T-helper 2 cell treated with Interferon-gamma antibody and Interleukin-4, amounts not matched to agents 100 ng/mL and 5 ng/mL, for 36 hours (primary cell): Measurements from ENCODE around the gene IQCK. TPM values are rescaled to one million over a fixed set of nuclear protein-coding genes. Genes with fewer than 3 reads are reported as not detected.

ENCODE experiments used
- intact Hi-C: fragments of 100-400 bp; cut with micrococcal nuclease; formaldehyde crosslinking; loops from one replicate; pipeline ENCODE4 v1.15.1; 2023
- total RNA-seq: library from RNA; stranded (reverse); gene quantifications from 2 replicates; pipeline ENCODE4 v1.2.3, GENCODE V29; 2022

IQCK gene
- total RNA-seq, 1 donor from 2014 or later = 0.93 TPM

GRCh38 chr16:19699472-19699871 lies 18.6 kb upstream of the IQCK start:
- intact Hi-C loops = no loop called here

- intact Hi-C loops = no loop called here
Measured at GRCh38 chr16:19700319-19700781, 17.7 kb upstream of the IQCK start.

GRCh38 chr16:19701091-19701490 lies 17.0 kb upstream of the IQCK start:
- intact Hi-C loops = no loop called here

DNA sequence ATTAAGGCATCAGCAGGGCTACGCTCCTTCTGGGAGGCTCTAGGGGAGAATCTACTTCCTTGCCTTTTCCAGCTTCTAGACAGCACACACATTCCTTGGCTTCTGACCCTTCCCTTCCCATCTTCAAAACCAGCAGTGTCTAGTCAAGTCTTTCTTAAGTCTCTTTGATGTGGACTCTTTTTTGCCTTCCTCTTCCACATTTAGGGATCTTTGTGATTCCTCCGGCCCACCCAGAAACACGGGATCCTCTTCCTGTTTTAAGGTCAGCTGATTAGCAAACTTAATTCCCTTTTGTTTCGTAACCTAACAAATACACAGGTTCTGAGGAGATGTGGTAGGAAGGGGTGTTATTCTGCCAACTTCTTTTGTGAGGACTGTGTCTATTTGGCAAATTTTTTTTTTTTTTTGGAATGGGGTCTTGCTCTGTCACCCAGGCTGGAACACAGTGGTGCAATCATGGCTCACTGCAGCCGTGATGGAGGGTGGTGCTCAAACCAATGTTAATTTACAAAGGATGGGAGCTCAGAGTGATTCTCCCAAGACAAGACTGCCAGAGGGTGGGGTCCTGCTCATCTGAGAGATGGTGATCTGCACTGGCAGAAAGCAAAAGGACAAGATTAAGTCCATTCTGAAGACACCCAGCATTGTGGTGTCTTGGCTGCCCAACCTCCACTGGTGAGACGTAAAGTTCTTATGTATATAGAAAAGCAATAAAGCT lies 14.7 kb upstream of the IQCK start:
- intact Hi-C loops = no loop called here

DNA sequence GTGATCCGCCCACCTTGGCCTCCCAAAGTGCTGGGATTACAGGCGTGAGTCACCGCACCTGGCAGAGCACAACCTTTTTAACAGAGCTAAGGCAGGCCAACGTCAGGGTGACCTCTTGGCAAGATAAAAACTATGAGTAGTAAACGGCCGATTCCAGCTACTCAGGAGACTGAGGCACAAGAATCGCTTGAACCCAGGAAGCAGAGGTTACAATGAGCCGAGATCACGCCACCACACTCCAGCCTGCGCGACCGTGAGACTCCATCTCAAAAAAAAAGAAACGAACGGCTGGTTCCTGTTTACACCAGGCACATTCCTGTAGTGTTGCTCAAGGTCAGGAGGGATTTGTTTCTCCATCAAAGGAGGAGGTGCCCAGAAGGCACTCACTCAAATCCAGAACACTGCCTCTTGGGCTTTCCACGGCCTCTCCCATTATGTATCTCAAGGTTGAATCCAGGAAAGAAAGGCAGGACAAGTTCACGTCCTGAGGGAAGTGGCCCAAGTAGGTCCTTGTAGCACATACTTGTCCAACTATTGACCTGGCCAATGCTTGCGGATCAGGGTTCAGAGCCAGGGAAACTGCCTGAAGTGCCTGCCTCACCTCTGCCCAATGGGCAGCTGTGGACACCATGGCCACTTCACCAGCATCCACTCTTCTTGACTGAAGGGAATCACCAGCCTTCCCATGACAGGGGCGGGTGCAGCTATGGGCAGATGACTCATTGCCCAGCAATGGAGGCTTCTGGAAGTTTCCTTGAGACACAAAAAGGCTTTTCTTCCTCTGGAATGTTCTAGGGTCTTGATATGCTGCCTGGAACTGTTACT lies 13.5 kb upstream of the IQCK start:
- intact Hi-C loops = no loop called here

- intact Hi-C loops = no loop called here
Measured at GRCh38 chr16:19705146-19705501, 12.9 kb upstream of the IQCK start.

- intact Hi-C loops = no loop called here
Measured at GRCh38 chr16:19705843-19706242, 12.2 kb upstream of the IQCK start.

DNA sequence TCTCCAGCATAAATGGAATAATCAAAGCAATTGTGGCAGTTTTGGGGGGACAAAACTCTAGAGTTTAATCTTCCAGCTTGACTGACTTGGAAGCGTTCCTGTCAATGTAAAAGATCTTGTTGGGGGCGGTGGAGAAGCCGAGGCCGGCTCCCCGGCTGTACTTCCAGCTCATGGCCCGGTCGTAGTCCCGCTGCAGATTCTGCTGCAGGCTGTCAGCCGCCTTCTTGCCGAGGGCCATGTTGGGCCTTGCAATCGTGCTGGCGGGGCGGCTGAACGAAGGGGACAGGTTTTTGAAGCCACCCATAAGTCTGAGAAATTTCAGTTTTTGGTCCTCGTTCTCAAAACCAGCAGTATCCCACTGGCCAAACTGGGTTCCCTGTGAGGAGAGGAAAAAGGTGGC lies 11.2 kb upstream of the IQCK start:
- intact Hi-C loops = no loop called here

DNA sequence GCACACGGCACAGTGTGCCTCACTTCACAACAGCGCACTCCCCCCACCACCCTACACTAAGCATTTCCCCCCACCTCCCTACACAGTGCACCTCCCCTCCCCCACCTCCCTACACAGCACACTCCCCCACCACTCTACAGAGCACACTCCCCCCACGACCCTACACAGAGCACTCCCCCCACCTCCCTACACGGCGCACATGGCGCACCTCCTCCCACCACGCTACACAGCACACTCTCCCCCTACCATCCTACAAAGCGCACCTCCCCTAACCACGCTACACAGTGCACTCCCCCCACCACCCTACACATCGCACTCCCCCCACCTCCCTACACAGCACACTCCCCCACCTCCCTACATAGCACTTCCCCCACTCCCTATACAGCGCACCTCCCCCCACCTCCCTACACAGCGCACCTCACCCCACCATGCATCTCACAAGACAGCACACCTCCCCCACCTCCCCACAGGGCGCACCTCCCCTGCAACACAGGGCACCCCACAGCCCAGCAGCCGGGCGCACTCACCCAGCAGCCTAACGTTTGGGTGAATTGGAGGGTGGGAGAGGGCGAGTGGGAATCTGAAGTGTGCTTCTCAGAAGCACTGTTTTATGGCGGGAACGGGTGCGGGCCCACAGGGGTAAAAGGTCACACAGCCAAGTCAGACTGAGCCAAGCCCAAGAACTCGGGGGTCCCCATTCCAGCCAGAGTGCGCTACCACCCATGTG lies 10.3 kb upstream of the IQCK start:
- intact Hi-C loops = no loop called here

DNA sequence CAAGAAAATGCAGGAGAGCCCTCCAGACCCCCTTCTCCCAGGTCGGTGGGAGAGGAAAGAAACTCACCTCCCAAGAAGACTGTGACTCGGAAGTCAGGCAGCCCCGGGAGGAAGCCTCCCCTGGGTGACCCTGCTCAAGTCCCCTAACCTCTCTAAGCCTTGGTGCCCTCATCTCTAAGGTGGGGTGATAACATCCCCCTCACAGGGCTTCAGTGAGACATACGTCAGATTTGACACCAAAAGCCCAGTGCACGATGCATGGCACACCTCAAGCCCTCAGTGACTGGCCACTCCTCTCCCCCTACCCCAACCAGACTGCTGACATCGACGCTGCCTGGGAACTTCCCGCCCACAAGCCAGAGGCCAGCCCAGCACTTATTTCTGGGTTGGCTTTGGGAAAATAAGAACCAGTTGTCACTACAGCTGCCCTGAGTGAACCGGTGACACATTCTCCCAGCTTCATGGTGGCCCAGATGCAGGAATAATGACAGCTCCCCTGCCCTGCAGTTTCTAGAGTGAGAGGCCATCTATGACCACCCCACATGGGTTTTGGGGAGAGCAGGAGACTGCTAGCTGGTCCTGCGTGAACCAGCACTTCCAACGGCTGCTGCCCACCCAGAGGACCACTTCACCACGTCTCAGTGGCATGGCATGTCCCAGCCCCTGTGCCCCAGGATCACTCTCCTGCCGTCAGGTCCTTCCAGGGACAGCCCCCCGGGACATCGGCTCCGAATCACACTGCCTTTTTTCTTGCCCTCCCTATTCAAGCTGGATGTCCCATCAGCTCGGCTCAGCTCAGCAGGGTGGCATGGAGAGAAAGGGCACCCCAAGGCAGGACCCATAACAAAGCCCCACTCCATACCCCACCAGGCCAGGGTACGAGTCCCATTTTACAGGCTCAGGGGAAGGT lies 9.5 kb upstream of the IQCK start:
- intact Hi-C loops = no loop called here

- intact Hi-C loops = no loop called here
Measured at GRCh38 chr16:19709381-19710136, 8.5 kb upstream of the IQCK start.

GRCh38 chr16:19710191-19710908 lies 7.7 kb upstream of the IQCK start:
- intact Hi-C loops = no loop called here

- intact Hi-C loops = no loop called here
Measured at GRCh38 chr16:19710991-19711545, 7.0 kb upstream of the IQCK start.

DNA sequence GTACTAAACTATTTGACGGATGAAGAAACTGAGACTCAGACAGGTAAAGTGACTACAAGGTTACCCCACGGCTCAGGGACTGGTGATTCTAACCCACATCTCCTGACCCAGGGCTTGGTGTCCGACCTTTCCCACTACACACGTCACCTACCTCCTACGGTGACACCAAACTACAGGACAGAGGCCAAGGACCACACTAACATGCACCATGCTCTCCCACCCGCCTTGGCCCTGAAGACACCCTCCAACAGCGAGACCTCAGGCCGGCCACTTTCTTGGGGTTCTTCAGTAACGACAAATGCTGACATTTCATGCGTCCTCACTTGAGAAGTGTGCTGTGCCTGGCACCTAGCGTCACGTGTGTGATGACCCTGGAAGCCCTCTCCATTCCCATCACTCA lies 6.4 kb upstream of the IQCK start:
- intact Hi-C loops = no loop called here

DNA sequence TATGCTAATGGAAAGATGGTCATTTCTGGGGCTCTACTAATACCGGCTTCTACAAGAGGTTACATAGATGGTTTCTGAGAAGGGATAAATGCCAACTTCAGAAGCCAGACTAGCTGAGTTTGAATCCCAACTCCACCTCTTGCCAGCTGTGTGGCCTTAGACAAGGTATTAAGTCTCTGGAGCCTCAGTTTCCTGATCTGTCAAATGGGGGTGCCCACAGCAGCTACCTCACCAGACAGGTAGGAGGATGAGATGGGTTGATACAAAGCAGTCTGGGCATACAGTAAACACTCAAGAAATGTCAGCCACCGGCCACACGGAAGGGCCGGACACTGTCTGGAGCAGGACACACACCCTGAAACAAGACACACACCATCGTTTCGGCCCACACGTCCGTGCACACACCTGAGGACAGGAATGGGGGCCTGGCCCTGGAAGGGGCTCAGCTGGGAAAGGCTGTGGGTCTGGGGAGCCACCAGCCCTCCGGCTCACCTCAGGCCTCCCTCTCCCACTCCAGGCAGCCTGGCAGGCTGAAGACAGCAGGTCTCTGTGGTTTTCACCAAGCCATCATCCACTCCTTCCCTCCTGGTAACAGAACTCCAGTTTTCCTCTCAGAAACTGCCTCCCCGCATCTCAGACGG lies 5.5 kb upstream of the IQCK start:
- intact Hi-C loops = no loop called here

GRCh38 chr16:19713697-19714096 lies 4.4 kb upstream of the IQCK start:
- intact Hi-C loops = no loop called here

- intact Hi-C loops = loop anchor here (5.0 kb wide), 1 partner anchor 113 kb away; no protein-coding TSS in a partner anchor
Measured at GRCh38 chr16:19715566-19715965, 2.5 kb upstream of the IQCK start.

GRCh38 chr16:19716183-19716582 lies 1.9 kb upstream of the IQCK start:
- intact Hi-C loops = loop anchor here (5.0 kb wide), 1 partner anchor 114 kb away; no protein-coding TSS in a partner anchor

DNA sequence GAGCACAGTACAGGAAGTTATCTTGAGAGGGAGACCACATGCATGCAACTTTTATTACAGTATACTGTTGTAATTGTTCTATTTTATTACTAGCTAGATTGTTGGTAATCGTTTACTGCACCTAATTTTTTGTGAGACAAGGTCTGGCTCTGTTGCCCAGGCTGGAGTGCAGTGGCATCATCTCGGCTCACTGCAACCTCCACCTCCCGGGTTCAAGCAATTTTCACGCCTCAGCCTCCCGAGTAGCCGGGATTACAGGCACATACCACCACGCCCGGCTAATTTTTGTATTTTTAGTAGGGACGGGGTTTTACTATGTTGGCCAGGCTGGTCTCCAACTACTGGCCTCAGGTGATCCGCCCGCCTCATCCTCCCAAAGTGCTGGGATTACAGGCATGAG lies 1.3 kb upstream of the IQCK start:
- intact Hi-C loops = loop anchor here (5.0 kb wide), 1 partner anchor 114 kb away; no protein-coding TSS in a partner anchor
